Heart left ventricle (tissue), 16 donors: ENCODE measurements around the gene SLIT3. TPM values are rescaled to one million over a fixed set of nuclear protein-coding genes. Genes with fewer than 3 reads are reported as not detected.

ENCODE experiments used
- ATAC-seq, 4 donors: fragments of 200-7000 bp; cut with Tn5 transposase; one replicate each; pipeline ENCODE4 v1.9.1; 2020 to 2022; ENCODE audit warnings: moderate library complexity in 4 of 4, mild to moderate bottlenecking in 3 of 4, moderate number of reproducible peaks in 1 of 4
- DNase-seq, 5 donors: peaks; one replicate each; pipeline ENCODE4 v3.0.0-alpha.2; 2020
- H3K27ac ChIP-seq, 12 donors: fragments of 200-600 bp; sonication (generic) in 4 of 12; one replicate each; pipeline versions ENCODE4 v1.5.0 to v1.8.0; 2016 to 2022; ENCODE audit warnings: mild to moderate bottlenecking in 2 of 12
- H3K27me3 ChIP-seq, 9 donors: fragments of 200-600 bp; sonication (generic) in 2 of 9; one replicate each; pipeline versions ENCODE4 v1.5.1 to v1.8.0; 2016 to 2022; ENCODE audit warnings: mild to moderate bottlenecking in 3 of 9
- H3K36me3 ChIP-seq, 9 donors: fragments of 200-600 bp; sonication (generic) in 2 of 9; one replicate each; pipeline versions ENCODE4 v1.5.0 to v1.8.0; 2018 to 2022; ENCODE audit warnings: mild to moderate bottlenecking in 2 of 9
- H3K4me1 ChIP-seq, 12 donors: fragments of 200-600 bp; sonication (generic) in 4 of 12; one replicate each; pipeline versions ENCODE4 v1.5.0 to v1.8.0; 2016 to 2022; ENCODE audit warnings: mild to moderate bottlenecking in 3 of 12
- H3K4me3 ChIP-seq, 12 donors: fragments of 200-600 bp; sonication (generic) in 4 of 12; one replicate each; pipeline versions ENCODE4 v1.5.0 to v1.8.0; 2017 to 2022; ENCODE audit warnings: mild to moderate bottlenecking in 9 of 12, moderate library complexity in 4 of 12
- H3K9me3 ChIP-seq, 12 donors: fragments of 200-600 bp; sonication (generic) in 4 of 12; one replicate each; pipeline versions ENCODE4 v1.5.0 to v1.8.0; 2016 to 2022; ENCODE audit warnings: mild to moderate bottlenecking in 1 of 12
- CTCF ChIP-seq, 12 donors: fragments of 200-600 bp; sonication (generic) in 4 of 12; IDR thresholded peaks; one replicate each; pipeline versions ENCODE4 v1.5.0 to v1.8.0; 2018 to 2022; ENCODE audit warnings: antibody characterized with exemption in 12 of 12, mild to moderate bottlenecking in 5 of 12
- POLR2A ChIP-seq, 2 donors: fragments of 450-650 bp; IDR thresholded peaks; one replicate each; pipeline ENCODE4 v1.6.1; 2017; ENCODE audit warnings: antibody characterized with exemption in 2 of 2, mild to moderate bottlenecking in 2 of 2, moderate library complexity in 2 of 2
- WGBS, 4 donors: extraction: QIAGEN DNeasy Blood & Tissue Kit in 2 of 4; methylation state at CpG; one replicate each; pipeline versions ENCODE4 v1.1.5 to v1.1.7; 2013 to 2018; 5-methylcytosine and 5-hydroxymethylcytosine counted together
- intact Hi-C, 10 donors: fragments of 100-400 bp; cut with DNase I; formaldehyde crosslinking; loops; one replicate each; pipeline versions ENCODE4 v1.11.1 to v1.14.2; 2022
- polyA plus RNA-seq, 2 donors: library from polyadenylated mRNA; stranded (reverse); fragments of 200-250 nt; gene quantifications; one replicate each; pipeline ENCODE4 v1.2.3, GENCODE V29; 2013
- total RNA-seq, 9 donors: library from RNA; depleted of rRNA in 2 of 9; stranded (reverse); fragments of >200 nt in 2 of 9; fragmentation: NEBNext Ultra II Directional in 3 of 9; extraction: Animal tissue kit (Norgen Biotek cat#: 25700) in 3 of 9; gene quantifications; one replicate each; pipeline versions ENCODE4 v1.1.0 to v1.2.4, GENCODE V29; 2016 to 2023
- donor health status: ischemic (EF 13 %, LVEDD 7.1; RV severe dilation, severe dysfunction).
- donor health status: healthy with polysubstance abuse.
- donor health status: DM: no; HTN: yes; CAD: no.
- donor health status: DM: no; HTN: no; CAD: no.
- donor health status: ischemic (EF 25% LVEDD 6.9; RV normal size, moderate dysfunction).
- donor health status: ischemic (EF 25% LVEDD 5.7; RV mildly dilated, moderate dysfunction).
- donor health status: healthy.
- donor health status: DM: yes; HTN: yes; CAD: no.
- donor health status: ischemic (EF 35%, LVEDD 5.7; RV mildly dilated, moderate dysfunction).
- donor health status: nonischemic (EF 11% LVEDD 7.7; RV severe dilation, severe dysfunction).
- donor health status: DM: yes; HTN: yes; CAD: no.
- donor health status: PGD.
- donor health status: ischemic (EF 29% LVEDD 5.4; RV normal size, mild dysfunction).
- donor health status: nonischemic (EF 23%, LVEDD 6.1; RV moderate dilation, normal function).

The SLIT3 gene
- total and polyA plus RNA-seq, 11 donors: 2.3 to 40.3 (median 14.4) TPM

- intact Hi-C loops: loop anchor here in 2 of 10 donors (5.0 to 10.0 kb wide), 2 partner anchors 124 to 131 kb away; no protein-coding TSS in a partner anchor
- DNase-seq: no peak
- ATAC-seq: no peak
- Histone ChIP-seq H3K36me3 (peaks cover 0 to 14% (median 0%) of the 10 kb centered on the region in 9 donors), H3K27me3 (no peaks in the 10 kb centered on the region), H3K27ac (no peak overlapping the region), H3K4me1 (no peaks in the 10 kb centered on the region), H3K9me3 (no peaks in the 10 kb centered on the region), H3K4me3 (no peak overlapping the region)
- TF ChIP-seq CTCF (IDR thresholded peaks at IDR 0.05) (no peak), POLR2A (IDR thresholded peaks at IDR 0.05) (no peak)
- 88 to 91% (median 91%) methylated on average over 11 of the region's 11 CpGs for WGBS, 4 donors
These were observed 547.2 kb downstream of the SLIT3 start for GRCh38 chr5:168753691-168754254.

- 83 to 90% (median 87%) methylated on average over 18 of the region's 18 CpGs for WGBS, 4 donors
- no peak for ATAC-seq
These were observed 548.3 kb downstream of the SLIT3 start for GRCh38 chr5:168752416-168753190.

GRCh38 chr5:168752012-168752411 lies 548.9 kb downstream of the SLIT3 start:
- Histone ChIP-seq H3K9me3 (no peaks in the 10 kb centered on the region), H3K27ac (no peak overlapping the region), H3K4me1 (no peaks in the 10 kb centered on the region), H3K4me3 (no peak overlapping the region), H3K36me3 (peaks cover 0 to 16% (median 0%) of the 10 kb centered on the region in 9 donors), H3K27me3 (no peaks in the 10 kb centered on the region)
- intact Hi-C loops: loop anchor here in 2 of 10 donors (5.0 to 10.0 kb wide), 2 partner anchors 125 to 133 kb away; no protein-coding TSS in a partner anchor
- 84 to 93% (median 86%) methylated on average over 3 of the region's 3 CpGs for WGBS, 4 donors
- TF ChIP-seq CTCF (IDR thresholded peaks at IDR 0.05) (no peak), POLR2A (IDR thresholded peaks at IDR 0.05) (no peak)
- ATAC-seq: no peak
- no peak for DNase-seq

More at GRCh38 chr5:168752416-168753190, 548.3 kb downstream of the SLIT3 start:
- no peaks in the 10 kb centered on the region for H3K9me3 ChIP-seq
- H3K27ac ChIP-seq: no peak overlapping the region
- no peaks in the 10 kb centered on the region for H3K27me3 ChIP-seq
- peaks cover 0 to 16% (median 0%) of the 10 kb centered on the region in 9 donors for H3K36me3 ChIP-seq
- TF ChIP-seq CTCF (IDR thresholded peaks at IDR 0.05): no peak
- no peak for TF ChIP-seq POLR2A (IDR thresholded peaks at IDR 0.05)
- no peaks in the 10 kb centered on the region for H3K4me1 ChIP-seq
- H3K4me3 ChIP-seq: no peak overlapping the region
- DNase-seq: no peak
- intact Hi-C loops: loop anchor here in 2 of 10 donors (5.0 to 10.0 kb wide), 2 partner anchors 125 to 132 kb away; no protein-coding TSS in a partner anchor

- WGBS, 4 donors: 76 to 88% (median 84%) methylated on average over 6 of the region's 6 CpGs
- DNase-seq: no peak
These were observed 550.0 kb downstream of the SLIT3 start for GRCh38 chr5:168750926-168751325.

More at GRCh38 chr5:168750926-168751325, 550.0 kb downstream of the SLIT3 start:
- Histone ChIP-seq H3K4me3 (no peak overlapping the region), H3K9me3 (no peaks in the 10 kb centered on the region), H3K4me1 (no peaks in the 10 kb centered on the region), H3K36me3 (peaks cover 0 to 16% (median 0%) of the 10 kb centered on the region in 9 donors), H3K27ac (no peak overlapping the region), H3K27me3 (no peaks in the 10 kb centered on the region)
- no peak for ATAC-seq
- TF ChIP-seq CTCF (IDR thresholded peaks at IDR 0.05) (no peak), POLR2A (IDR thresholded peaks at IDR 0.05) (no peak)
- intact Hi-C loops: loop anchor here in 2 of 10 donors (5.0 to 10.0 kb wide), 2 partner anchors 126 to 134 kb away; no protein-coding TSS in a partner anchor
